PC-3 (cell line): Measurements from ENCODE around the gene SPRY4. TPM values are rescaled to one million over a fixed set of nuclear protein-coding genes. Genes with fewer than 3 reads are reported as not detected.

Experiments used
- ATAC-seq: fragments of 200-7000 bp; cut with Tn5 transposase; 2 replicates; pipeline ENCODE4 v1.9.1; 2020; ENCODE audit warnings: mild to moderate bottlenecking, moderate library complexity
- BruUV-seq: library from RNA; stranded (reverse); fragments of 400-500 nt; replicated peaks from 2 replicates; lab custom pipeline; 2021; lab: Mats Ljungman, UMichigan
- CTCF ChIA-PET: fragments of 300-600 bp; sonication (Branson Sonifier 250); formaldehyde crosslinking; loops from one replicate; lab custom pipeline; 2022; ENCODE audit warnings: antibody characterized with exemption; lab: Charles Lee
- POLR2A ChIA-PET: fragments of 300-600 bp; sonication (Branson Sonifier 250); formaldehyde crosslinking; loops from one replicate; lab custom pipeline; 2022; ENCODE audit warnings: antibody characterized with exemption; ENCODE audit not compliant: unreplicated experiment; lab: Charles Lee
- DNase-seq: peaks from one replicate; pipeline ENCODE4 v3.0.0-alpha.2; 2015
- H2AFZ ChIP-seq: fragments of 300-600 bp; sonication (generic); 2 replicates; pipeline ENCODE4 v1.6.0; 2016; ENCODE audit warnings: antibody characterized with exemption, low read length
- H3F3A ChIP-seq: fragments of 300-600 bp; sonication (generic); one replicate; pipeline ENCODE4 v1.6.0; 2017; ENCODE audit warnings: antibody characterized with exemption, low read length, control low read depth, mild to moderate bottlenecking; ENCODE audit not compliant: unreplicated experiment
- H3K27ac ChIP-seq: fragments of 300-600 bp; sonication (generic); 2 replicates; pipeline ENCODE4 v1.5.1; 2016; ENCODE audit warnings: mild to moderate bottlenecking, low read length
- H3K27me3 ChIP-seq: fragments of 300-600 bp; sonication (generic); 2 replicates; pipeline ENCODE4 v1.6.1; 2016; ENCODE audit warnings: low read length, mixed read lengths
- H3K36me3 ChIP-seq: fragments of 300-600 bp; sonication (generic); 2 replicates; pipeline ENCODE4 v1.6.1; 2016; ENCODE audit warnings: low read depth, mixed run types, low read length, mixed read lengths
- H3K4me1 ChIP-seq: fragments of 300-600 bp; sonication (generic); 2 replicates; pipeline ENCODE4 v1.5.1; 2016; ENCODE audit warnings: low read length; ENCODE audit not compliant: insufficient read depth
- H3K4me2 ChIP-seq: fragments of 300-600 bp; sonication (generic); 2 replicates; pipeline ENCODE4 v1.6.0; 2016; ENCODE audit warnings: low read length
- H3K4me3 ChIP-seq: fragments of 300-600 bp; sonication (generic); 2 replicates; pipeline ENCODE4 v1.5.1; 2016; ENCODE audit warnings: mild to moderate bottlenecking, low read length, mixed read lengths
- H3K79me2 ChIP-seq: fragments of 300-600 bp; sonication (generic); 2 replicates; pipeline ENCODE4 v1.6.1; 2017; ENCODE audit warnings: low read length, mixed read lengths
- H3K9ac ChIP-seq: fragments of 300-600 bp; sonication (generic); 2 replicates; pipeline ENCODE4 v1.6.0; 2016; ENCODE audit warnings: mild to moderate bottlenecking, low read length
- H3K9me2 ChIP-seq: fragments of 300-600 bp; sonication (generic); replicated peaks from 2 replicates; pipeline ENCODE4 v1.6.1; 2016; ENCODE audit warnings: mixed run types, low read length, mixed read lengths
- H3K9me3 ChIP-seq: fragments of 300-600 bp; sonication (generic); 2 replicates; pipeline ENCODE4 v1.6.1; 2016; ENCODE audit warnings: low read length, mixed read lengths
- H4K20me1 ChIP-seq: fragments of 300-600 bp; sonication (generic); 2 replicates; pipeline ENCODE4 v1.6.1; 2016; ENCODE audit warnings: low read length, mixed read lengths
- CTCF ChIP-seq: fragments of 300-600 bp; sonication (generic); conservative IDR thresholded peaks from 2 replicates; pipeline ENCODE4 v1.5.1; 2017; ENCODE audit warnings: antibody characterized with exemption, low read depth, mild to moderate bottlenecking, low read length
- EZH2 ChIP-seq: fragments of 300-600 bp; sonication (generic); IDR thresholded peaks from one replicate; pipeline ENCODE4 v1.6.1; 2017; ENCODE audit warnings: antibody characterized with exemption, mild to moderate bottlenecking, low read length; ENCODE audit not compliant: unreplicated experiment
- EZH2phosphoT487 ChIP-seq: fragments of 300-600 bp; sonication (generic); IDR thresholded peaks from 2 replicates; pipeline ENCODE4 v1.6.1; 2018; ENCODE audit warnings: mild to moderate bottlenecking, antibody characterized with exemption, low read length, borderline replicate concordance
- intact Hi-C: fragments of 100-400 bp; cut with micrococcal nuclease; formaldehyde crosslinking; loops from 2 replicates; pipeline ENCODE4 v1.9.0; 2023
- total RNA-seq: library from RNA; depleted of rRNA; stranded (reverse); fragments of >200 nt; gene quantifications from 2 replicates; pipeline ENCODE4 v1.2.3, GENCODE V29; 2014

The SPRY4 gene
- total RNA-seq, 1 experiment from 2014 or later: 38.4 TPM

GRCh38 chr5:142292249-142292648 lies 32.6 kb downstream of the SPRY4 start:
- no TSS peak for BruUV-seq
- no peaks in the 10 kb centered on the region for H3K9me2 ChIP-seq
- CTCF ChIA-PET: no interaction called here
- POLR2A ChIA-PET: no interaction called here
- no peak overlapping the region for H3K4me2 ChIP-seq
- H2AFZ ChIP-seq: no peak overlapping the region
- H3F3A ChIP-seq: no peaks in the 10 kb centered on the region
- no peak overlapping the region for H3K4me3 ChIP-seq
- peaks cover 19% of the 10 kb centered on the region for H3K4me1 ChIP-seq
- intact Hi-C loops: no loop called here
- H3K27ac ChIP-seq: no peak overlapping the region
- H3K79me2 ChIP-seq: no peaks in the 10 kb centered on the region
- H3K36me3 ChIP-seq: no peaks in the 10 kb centered on the region
- ATAC-seq (no peak), DNase-seq (no peak)
- no peaks in the 10 kb centered on the region for H3K9me3 ChIP-seq
- H4K20me1 ChIP-seq: no peaks in the 10 kb centered on the region
- no peak overlapping the region for H3K9ac ChIP-seq
- no peaks in the 10 kb centered on the region for H3K27me3 ChIP-seq
- no peak for TF ChIP-seq CTCF

- H3K4me1 ChIP-seq: peaks cover 17% of the 10 kb centered on the region
- DNase-seq (peak; percentile 64), ATAC-seq (peak; percentile 61)
- H3K4me3 ChIP-seq: no peak overlapping the region
- H3F3A ChIP-seq: no peaks in the 10 kb centered on the region
- H3K36me3 ChIP-seq: no peaks in the 10 kb centered on the region
- no peak overlapping the region for H2AFZ ChIP-seq
- TF ChIP-seq EZH2 (no peak), EZH2phosphoT487 (no peak)
- no peak overlapping the region for H3K9ac ChIP-seq
- BruUV-seq: no TSS peak
- intact Hi-C loops: no loop called here
- no peaks in the 10 kb centered on the region for H3K9me3 ChIP-seq
- H4K20me1 ChIP-seq: no peaks in the 10 kb centered on the region
- peak overlapping the region; percentile 23; the same call in 1 of the 2 replicates for H3K27ac ChIP-seq
- no peaks in the 10 kb centered on the region for H3K27me3 ChIP-seq
- ChIA-PET POLR2A (interaction anchor here (0.6 kb wide), 1 partner anchor 67 kb away, joined by 3 read pairs; no protein-coding TSS in a partner anchor), CTCF (no interaction called here)
- no peaks in the 10 kb centered on the region for H3K9me2 ChIP-seq
- H3K79me2 ChIP-seq: no peaks in the 10 kb centered on the region
- peak overlapping the region; percentile 10; the same call in 1 of the 2 replicates for H3K4me2 ChIP-seq
Observed at GRCh38 chr5:142290577-142291299, 34.1 kb downstream of the SPRY4 start.

- no peak overlapping the region for H3K9ac ChIP-seq
- H3K4me2 ChIP-seq: no peak overlapping the region
- ATAC-seq (no peak), DNase-seq (no peak)
- ChIA-PET POLR2A (no interaction called here), CTCF (no interaction called here)
- no peaks in the 10 kb centered on the region for H3F3A ChIP-seq
- no peaks in the 10 kb centered on the region for H4K20me1 ChIP-seq
- H3K9me3 ChIP-seq: no peaks in the 10 kb centered on the region
- H3K27me3 ChIP-seq: no peaks in the 10 kb centered on the region
- no peaks in the 10 kb centered on the region for H3K79me2 ChIP-seq
- H3K27ac ChIP-seq: peak overlapping the region; percentile 23; the same call in 1 of the 2 replicates
- no peak for TF ChIP-seq EZH2phosphoT487
- TF ChIP-seq EZH2: no peak
- no peak for TF ChIP-seq CTCF
- no TSS peak for BruUV-seq
- H3K4me1 ChIP-seq: peaks cover 17% of the 10 kb centered on the region
- H3K36me3 ChIP-seq: no peaks in the 10 kb centered on the region
- no peaks in the 10 kb centered on the region for H3K9me2 ChIP-seq
- no peak overlapping the region for H2AFZ ChIP-seq
- intact Hi-C loops: no loop called here
- H3K4me3 ChIP-seq: no peak overlapping the region
Observed at GRCh38 chr5:142289708-142290576, 34.9 kb downstream of the SPRY4 start.
